ENCODE results near the gene ZDHHC18. TPM values are rescaled to one million over a fixed set of nuclear protein-coding genes. Genes with fewer than 3 reads are reported as not detected.

Gene ZDHHC18
- total RNA-seq, 1 experiment from 2014 or later, result 33.1 TPM

- Histone ChIP-seq H3K56ac (ENCODE audit: insufficient read length, low read depth, low read length) (no peak overlapping the region), H4K20me1 (ENCODE audit: control insufficient read depth, insufficient read depth, insufficient read length) (no peaks in the 10 kb centered on the region), H4K8ac (replicated peaks; ENCODE audit: insufficient read length, low read depth, low read length) (no peak overlapping the region), H2BK12ac (ENCODE audit: insufficient read length, low read depth, low read length) (no peak overlapping the region), H4K5ac (ENCODE audit: insufficient read length, low read depth, low read length) (no peak overlapping the region), H3K4me2 (ENCODE audit: insufficient read depth, insufficient read length, low read length) (peak overlapping the region; percentile 67), H2AK5ac (ENCODE audit: insufficient read length, low read length) (no peak overlapping the region), H2BK120ac (ENCODE audit: low read depth, low read length, poor library complexity, severe bottlenecking) (no peak overlapping the region), H2BK15ac (ENCODE audit: low read depth, low read length) (no peak overlapping the region), H4K91ac (ENCODE audit: insufficient read length, low read depth, low read length) (no peak overlapping the region), H3K4me1 (ENCODE audit: insufficient read depth, low read length) (no peaks in the 10 kb centered on the region), H2BK20ac (ENCODE audit: low read depth, low read length, poor library complexity, severe bottlenecking) (no peak overlapping the region), H2AFZ (ENCODE audit: low read length) (no peak overlapping the region), H3T11ph (ENCODE audit: low read length) (no peak overlapping the region), H3K14ac (ENCODE audit: insufficient read depth, low read length) (no peak overlapping the region), H3K27me3 (ENCODE audit: insufficient read depth, low read length) (no peaks in the 10 kb centered on the region), H3K4ac (ENCODE audit: low read depth, low read length) (no peak overlapping the region), H3K23ac (ENCODE audit: insufficient read length, low read depth, low read length) (no peak overlapping the region), H3K27ac (ENCODE audit: insufficient read length, low read depth, low read length) (no peak overlapping the region), H3K9ac (ENCODE audit: extremely low read depth, insufficient read length, low read length) (no peak overlapping the region), H3K79me1 (ENCODE audit: insufficient read depth, low read depth, low read length, poor library complexity, severe bottlenecking) (peaks cover 3% of the 10 kb centered on the region), H3K79me2 (ENCODE audit: insufficient read depth, low read length) (no peaks in the 10 kb centered on the region; the same call in 1 of the 2 replicates), H2BK5ac (ENCODE audit: insufficient read length, low read length) (no peak overlapping the region), H3K18ac (ENCODE audit: insufficient read length, low read depth, low read length) (no peak overlapping the region), H3K23me2 (ENCODE audit: insufficient read length, low read depth, low read length, poor library complexity, severe bottlenecking) (peaks cover 7% of the 10 kb centered on the region), H3K9me3 (ENCODE audit: control insufficient read depth, low read depth, low read length) (no peaks in the 10 kb centered on the region)
- H3K4me3 Mint-ChIP-seq, result peak overlapping the region; percentile 78 to 95
- TF ChIP-seq CTCF (conservative IDR thresholded peaks at IDR 0.05), result no peak
- peaks cover 1% of the 10 kb centered on the region; the same call in 1 of the 2 replicates for H3K27me3 Mint-ChIP-seq (ENCODE audit: low read depth)
- H3K27ac Mint-ChIP-seq, result peak overlapping the region in 1 of 3 experiments; percentile 34; a peak in 2 of 7 replicates
- no peak for DNase-seq
- no peaks in the 10 kb centered on the region; a peak in 1 of 5 replicates for H3K9me3 Mint-ChIP-seq
- peaks cover 32 to 35% of the 10 kb centered on the region in 2 experiments for H3K4me1 Mint-ChIP-seq
- H3K36me3 Mint-ChIP-seq (ENCODE audit: insufficient read depth in 1 of 3, low read depth in 3 of 3), result peaks cover under 1 to 6% (median 4%) of the 10 kb centered on the region in 3 experiments; a peak in 6 of 7 replicates
- WGBS (ENCODE audit: extremely low coverage, insufficient read length, low lambda C conversion rate), result no CpG with 5 or more reads among the region's 17 CpGs
Measured at GRCh38 chr1:26827106-26827604, 667 bp downstream of the ZDHHC18 start.
